HL-60/S4 (cell line): Measurements from ENCODE around the gene ASGR1.
"Not testable (repeated sequence)": the region's sequence is repeated elsewhere in the genome, so short reads cannot be mapped to it uniquely, and the experiment has no call there.

Source experiments
- in situ Hi-C: fragments of 300-500 bp; cut with MboI; formaldehyde crosslinking; loops from 2 replicates; pipeline ENCODE4 v1.14.3; 2022; ENCODE audit warnings: low sequenced_read_pairs

The ASGR1 gene

DNA sequence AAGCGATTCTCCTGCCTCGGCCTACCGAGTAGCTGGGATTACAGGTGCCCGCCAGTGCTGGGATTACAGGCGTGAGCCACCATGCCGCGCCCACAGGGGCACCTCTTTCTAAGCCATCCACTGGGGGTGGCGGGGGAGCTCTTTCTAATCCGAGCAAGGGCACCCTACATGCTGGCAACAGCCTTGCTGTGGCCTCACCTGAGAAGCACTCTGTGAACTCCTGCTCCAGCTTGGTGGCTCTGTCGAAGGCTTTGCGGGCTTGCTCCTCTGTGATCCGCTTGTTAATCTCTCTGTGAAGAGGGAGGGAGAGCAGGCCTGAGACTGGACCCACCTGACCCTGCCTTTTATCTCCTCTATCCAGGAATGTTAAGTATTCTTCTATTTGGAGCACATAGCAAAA, 11.9 kb upstream of the ASGR1 start:
- in situ Hi-C loops: no loop called here

DNA sequence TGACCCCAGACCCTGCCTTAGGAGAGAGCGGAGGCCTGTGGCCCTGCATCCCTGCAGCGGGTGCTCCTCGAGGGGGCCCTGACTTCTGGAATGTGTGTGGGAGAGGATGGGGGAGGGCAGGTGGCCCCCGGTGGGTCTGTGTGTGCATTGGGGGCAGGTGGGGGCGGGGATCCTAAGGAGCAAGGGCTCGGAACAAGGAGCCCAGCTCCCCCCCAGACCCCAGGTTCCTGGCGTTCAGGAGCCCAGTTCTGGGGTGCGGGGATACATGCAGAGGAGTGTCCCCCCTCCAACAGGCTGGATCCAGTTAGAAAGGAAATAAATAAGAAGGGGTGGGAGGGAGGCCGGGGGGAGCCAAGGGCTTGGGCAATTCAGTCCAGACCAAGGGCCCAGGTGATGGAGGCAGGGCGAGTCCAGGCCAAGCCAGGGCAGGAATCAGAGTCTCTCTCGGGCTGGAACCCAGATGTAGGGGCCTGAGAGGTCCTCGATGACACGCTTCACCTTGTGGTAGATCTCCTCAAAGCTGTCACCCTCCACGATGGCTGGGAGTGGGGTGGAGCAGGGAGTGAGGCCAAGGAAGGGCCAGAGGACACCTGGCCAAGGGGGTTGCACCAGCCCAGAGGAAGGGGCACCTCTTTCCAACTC, 11.2 kb upstream of the ASGR1 start:
- in situ Hi-C loops: no loop called here

DNA sequence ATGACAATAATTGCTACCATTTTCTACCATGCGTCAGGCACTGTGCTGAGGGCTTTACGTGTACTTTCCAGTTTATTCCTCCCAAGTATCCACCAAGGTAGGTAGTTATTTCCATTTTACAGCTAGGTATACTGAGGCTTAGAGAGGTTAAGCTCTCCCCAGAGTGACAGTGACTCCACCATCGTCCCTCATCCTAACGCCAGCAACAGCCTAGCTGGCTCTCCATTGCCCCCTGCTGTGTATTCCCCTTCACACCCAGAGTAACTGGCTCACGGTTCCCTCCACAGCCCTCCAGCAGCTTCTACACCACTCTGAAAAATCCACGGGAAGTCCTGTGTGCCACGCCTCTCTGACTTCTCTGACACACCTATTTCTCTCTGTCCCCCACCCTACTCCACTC, 7.1 kb upstream of the ASGR1 start:
- in situ Hi-C loops: no loop called here

DNA sequence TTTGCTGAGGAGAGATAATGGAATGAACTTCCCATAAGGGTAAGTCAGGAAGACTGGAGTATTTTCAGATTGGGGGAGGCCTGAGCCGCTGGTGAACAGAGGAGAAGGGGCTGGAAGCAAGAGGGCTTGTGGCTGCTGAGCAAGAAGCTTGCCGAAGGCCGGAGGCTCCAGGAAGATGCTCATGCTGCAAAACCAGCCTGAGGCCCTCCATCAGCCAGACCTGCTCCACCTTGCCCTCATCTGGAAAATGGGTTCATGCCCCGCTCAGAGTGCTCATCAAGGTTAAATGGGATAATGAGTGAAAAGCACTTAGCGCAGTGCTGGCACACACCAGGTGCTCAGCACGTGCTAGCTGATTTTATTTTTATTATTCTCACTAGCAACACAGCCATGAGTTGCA, 5.5 kb upstream of the ASGR1 start:
- in situ Hi-C loops: no loop called here

DNA sequence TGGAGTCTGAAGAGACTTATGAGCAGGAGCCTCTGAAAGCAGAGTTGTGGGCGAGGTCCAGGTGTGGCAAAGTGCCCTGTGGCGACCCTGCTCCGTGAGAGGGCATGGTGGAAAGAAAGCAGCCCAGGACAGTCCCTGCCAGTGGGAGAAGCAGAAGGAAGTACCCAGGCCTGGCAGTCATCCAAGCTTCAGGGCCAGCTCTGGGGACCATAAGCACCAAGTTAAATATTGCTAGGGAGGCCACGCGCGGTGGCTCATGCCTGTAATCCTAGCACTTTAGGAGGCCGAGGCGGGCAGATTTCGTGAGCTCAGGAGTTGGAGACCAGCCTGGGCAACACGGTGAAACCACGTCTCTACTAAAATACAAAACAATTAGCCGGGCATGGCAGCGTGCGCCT, 4.9 kb upstream of the ASGR1 start:
- in situ Hi-C loops: no loop called here

DNA sequence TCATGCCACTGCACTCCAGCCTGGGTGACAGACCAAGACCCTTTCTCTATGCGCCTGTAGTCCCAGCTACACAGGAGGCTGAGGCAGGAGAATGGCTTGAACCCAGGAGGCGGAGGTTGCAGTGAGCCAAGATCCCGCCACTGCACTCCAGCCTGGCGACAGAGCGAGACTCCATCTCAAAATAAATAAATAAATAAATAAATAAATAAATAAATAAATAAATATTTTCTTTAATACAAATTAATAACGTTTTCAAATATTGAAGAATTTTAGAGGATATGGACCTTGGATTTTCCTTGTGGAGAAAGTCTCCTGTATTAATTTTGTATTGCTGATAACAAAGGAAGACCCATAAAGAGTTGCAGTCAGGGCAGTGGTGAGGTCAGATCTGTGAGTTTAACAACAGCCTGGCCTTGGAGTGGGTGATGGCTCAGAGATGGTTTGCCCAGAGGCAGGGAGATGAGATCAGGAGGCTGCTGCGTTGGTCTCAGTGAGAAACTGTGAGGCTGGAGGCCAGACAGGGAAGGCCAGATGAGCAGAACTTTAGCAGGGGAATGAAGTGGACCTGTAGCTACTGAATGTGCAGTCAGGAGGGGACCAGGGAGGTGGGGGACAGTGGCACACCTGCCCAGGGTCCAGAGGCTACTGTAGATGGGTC, 4.4 kb upstream of the ASGR1 start:
- in situ Hi-C loops: no loop called here

DNA sequence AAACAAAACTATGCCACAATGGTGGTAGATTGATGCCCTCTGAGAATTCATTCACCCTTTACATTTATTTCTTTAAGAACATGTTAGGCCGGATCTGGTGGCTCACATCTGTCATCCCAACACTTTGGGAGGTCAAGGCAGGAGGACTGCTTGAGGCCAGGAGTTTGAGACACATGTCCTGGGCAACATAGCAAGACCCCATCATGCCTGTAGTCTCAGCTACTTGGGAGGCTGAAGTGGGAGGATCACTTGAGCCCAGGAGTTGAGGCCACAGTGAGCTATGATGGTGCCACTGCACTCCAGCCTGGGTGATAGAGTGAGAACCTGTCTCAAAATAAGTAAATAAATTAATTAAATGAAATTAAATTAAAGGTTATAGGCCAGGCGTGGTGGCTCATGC, 2.9 kb upstream of the ASGR1 start:
- in situ Hi-C loops: not testable (repeated sequence)

DNA sequence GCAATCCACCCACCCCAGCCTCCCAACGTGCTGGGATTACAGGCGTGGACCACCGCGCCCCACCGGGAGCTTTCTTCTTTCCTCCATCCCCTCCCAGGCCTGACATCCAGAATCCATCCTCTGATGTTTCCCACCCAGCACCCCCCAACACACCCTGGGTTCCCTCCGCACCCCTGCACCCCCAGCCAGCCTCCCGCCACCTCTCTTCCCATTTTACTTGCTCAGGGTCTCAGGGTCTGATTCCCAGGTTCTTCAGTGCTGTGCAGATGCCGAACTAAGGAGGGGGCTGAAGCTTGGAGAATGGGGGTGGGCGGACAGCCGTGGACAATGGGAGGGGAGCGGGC, 225 bp downstream of the ASGR1 start:
- in situ Hi-C loops: no loop called here

DNA sequence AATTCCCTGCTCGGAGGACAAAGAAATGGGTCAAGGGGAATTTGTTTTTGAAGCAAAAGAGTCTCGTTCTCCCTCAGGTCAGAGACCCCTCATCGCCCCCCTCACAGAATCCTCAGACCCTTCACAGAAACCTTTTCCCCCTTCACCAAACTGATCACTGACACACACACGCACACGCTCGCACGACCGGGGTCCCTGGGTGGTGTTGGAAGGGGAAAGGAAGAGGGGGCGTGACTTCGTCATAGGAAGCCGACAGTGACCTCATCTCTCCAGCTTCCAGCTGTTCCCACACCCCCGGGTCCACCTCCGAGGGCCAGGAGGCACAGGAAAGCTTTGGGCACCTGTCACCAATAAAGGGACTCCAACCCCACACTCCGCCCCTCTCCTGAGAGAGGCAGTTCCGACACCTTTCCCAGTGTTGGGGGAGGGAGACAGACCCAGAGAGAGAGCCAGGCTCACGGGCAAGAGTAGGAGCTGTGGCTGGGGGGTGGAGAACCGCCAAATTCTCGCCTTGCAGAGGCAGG, 1.2 kb downstream of the ASGR1 start:
- in situ Hi-C loops: no loop called here

DNA sequence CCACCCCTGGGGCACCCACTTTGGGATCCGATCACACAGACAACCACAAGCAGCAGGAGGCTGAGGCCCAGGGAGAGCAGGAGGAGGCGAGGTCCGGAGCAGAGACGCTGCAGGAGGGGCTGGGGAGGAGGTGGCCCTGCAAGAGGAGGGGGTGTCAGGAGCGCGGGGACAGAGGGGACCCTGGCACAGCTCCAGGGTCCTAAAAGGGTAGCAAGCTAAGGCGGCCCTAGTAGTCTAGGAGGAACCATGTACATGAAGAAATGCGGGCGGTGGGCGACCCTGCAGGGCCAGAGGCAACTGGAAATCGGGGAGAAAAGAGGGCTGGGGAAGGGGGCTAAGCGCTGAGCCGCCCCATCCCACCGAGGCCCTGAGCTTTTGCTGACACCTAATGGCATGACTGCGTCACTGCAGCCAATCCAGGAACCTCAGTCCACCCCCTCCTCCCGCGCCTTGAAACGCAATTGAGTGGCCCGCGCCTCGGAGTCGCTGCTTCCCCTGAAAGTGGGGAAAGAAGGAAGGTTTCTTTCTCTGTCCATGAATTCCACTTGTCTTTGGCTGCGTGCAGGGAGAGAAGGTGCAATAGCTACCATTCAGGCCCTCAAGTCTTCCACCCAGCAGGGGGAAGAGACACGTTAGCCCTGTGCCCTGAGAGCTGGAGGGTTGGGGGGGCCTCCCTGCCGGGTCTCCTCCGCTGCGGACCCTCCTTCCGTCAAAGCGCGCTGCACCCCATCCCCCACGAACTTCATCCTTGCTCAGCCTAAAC, 1.8 kb downstream of the ASGR1 start:
- in situ Hi-C loops: no loop called here

DNA sequence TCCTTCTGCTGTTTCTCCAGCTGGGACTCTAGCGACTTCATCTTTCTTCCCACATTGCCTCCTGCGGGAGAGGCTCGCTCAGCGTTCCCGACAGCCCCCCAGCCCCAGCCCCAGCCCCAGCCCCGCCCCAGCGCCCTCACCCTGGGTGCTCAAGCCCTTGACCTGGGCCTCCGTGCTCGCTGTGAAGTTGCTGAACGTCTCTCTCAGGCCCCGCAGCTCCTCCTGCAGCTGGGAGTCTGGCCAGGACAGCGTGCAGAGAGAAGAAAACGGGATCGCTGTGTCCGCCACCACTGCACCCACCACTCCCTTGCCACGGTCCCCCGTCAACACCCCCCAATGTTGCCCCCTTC, 2.4 kb downstream of the ASGR1 start:
- in situ Hi-C loops: no loop called here

DNA sequence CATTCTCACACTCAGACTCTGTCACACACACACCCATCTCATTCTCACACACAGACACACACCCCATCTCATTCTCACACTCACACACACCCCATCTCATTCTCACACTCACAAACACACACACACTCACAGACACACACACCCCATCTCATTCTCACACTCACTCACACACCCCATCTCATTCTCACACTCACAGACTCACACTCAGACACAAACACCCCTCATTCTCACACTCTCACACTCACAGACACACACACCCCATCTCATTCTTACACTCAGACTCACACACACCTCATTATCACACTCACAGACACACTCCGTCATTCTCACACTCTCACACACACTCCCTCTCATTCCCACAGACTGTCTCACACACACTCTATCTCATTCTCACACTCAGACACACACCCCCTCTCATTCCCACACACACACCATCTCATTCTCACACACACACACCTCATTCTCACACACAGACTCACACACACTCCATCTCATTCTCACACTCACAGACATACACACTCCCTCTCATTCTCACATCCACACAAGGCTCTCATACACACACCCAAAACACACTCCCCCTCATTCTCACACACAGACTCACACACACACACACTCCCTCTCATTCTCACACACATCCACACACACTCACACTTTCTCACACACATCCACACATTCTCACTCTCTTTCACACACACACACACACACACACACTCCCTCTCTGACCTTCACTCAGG, 2.9 kb downstream of the ASGR1 start:
- in situ Hi-C loops: no loop called here

DNA sequence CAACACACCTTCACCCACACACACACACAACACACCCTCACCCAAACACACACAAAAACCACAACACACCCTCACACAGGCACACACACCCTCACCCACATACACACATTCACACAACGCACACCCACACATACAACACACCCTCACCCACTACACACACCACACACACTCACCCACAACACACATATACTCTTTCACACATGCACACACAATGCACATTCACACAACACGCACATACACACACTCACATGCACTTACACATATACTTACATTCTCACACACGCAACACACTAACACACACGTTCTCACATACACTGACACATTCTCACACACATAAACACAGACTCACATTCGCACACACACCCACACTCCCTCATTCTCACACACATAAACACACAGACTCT, 3.8 kb downstream of the ASGR1 start:
- in situ Hi-C loops: no loop called here

DNA sequence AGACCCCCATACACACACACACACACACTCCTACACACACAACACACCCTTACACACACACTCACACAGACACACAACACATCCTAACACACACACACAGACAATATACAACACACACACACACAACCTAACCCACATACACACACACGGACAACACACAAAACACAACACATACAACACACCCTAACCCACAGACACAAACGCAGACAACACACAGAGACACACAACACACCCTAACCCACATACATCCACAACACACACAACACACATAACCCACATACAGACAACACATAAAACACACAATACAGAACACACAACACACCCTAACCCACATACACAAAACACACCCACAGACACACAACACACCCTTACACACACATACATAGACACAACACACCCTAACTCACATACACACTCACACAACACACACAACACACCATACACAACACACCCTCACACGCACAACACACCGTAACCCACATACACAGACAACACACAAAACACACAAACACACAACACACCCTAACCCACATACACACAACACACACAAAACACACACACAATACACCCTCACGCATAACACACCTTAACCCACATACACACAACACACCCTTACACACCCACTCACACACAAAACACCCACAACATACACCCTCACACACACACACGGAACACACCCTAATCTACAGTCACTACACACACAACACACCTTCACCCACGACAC, 4.4 kb downstream of the ASGR1 start:
- in situ Hi-C loops: no loop called here

DNA sequence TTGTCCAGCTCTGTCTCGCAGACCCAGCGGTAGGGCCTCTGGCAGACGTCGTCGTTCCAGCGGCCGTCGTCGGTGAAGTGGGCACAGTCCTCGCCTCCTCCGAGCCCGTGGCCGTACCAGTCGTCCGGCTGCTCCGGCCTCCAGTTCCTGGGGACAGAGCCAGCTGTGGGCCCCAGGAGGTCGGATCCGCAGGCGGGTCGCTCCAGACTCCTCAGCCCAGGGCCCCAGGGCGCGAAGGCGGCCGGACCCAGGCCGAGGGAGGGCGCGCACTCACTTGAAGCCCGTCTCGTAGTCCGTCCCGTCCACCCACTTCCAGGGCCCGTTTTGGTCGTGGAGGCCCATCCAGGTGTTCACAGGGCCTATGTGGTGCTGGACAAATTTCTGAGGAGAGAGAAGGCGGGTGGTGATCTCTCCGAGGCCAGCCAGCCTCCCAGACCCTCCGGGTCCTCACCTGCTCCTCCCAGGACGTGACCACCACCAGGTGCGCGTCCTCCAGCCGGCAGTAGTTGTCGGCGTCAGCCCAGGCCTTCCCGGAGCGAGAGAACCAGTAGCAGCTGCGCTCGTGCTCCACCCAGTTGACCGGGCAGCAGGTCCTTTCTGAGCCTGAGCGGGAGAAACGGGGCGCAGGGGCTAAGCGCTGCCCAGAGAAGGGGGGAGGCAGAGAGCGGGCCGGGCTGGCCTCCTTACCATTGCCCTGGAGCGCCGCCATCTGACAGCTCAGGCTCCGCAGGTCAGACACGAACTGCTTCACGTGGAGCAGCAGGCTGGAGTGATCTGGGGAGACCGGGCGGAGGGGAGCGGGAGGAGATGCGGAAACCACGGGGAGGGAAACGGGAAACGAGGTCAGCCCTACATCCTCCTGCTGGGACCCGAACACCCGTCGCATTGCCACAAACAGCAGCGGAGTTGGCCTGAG, 5.2 kb downstream of the ASGR1 start:
- in situ Hi-C loops: no loop called here

DNA sequence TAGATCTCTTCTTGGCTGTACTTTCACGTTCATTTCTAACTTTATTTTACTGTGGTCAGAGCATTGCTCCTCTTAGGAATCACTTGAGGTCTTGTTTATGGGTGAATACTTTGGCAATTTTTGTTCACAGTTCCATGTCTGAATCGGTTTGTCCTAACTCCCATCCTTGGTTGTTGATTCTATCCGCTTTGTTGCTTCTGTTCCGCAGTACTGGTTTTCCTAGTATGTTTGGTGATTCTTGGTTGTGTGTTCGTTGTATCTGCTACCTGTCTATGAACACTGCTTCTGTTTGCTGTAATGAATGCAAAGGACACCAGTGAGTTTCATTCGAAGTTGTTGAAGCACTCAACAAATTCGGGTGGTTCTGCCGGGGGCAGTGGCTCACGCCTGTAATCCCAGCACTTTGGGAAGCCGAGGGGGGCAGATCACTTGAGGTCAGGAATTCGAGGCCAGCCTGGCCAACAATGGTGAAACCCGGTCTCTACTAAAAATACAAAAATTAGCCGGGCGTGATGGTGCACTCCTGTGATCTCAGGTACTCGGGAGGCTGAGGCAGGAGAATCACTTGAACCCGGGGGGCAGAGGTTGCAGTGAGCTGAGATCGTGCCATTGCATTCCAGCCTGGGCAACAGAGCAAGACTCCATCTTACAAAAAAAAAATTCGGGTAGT, 6.5 kb downstream of the ASGR1 start:
- in situ Hi-C loops: not testable (repeated sequence)

DNA sequence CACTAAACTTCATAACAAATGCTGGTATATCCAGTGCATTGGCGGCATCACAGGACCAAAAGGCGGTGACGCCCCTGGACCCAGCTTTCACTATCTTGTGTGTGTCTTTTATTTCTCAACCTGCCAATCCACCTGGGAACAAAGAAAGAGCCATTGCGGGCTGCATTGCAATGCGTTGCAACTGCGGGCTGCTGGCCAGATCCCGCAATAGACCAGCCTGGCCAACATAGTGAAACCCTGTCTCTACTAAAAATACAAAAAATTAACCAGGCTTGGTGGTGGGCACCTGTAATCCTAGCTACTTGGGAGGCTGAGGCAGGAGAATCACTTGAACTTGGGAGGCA, 9.6 kb downstream of the ASGR1 start:
- in situ Hi-C loops: not testable (repeated sequence)

DNA sequence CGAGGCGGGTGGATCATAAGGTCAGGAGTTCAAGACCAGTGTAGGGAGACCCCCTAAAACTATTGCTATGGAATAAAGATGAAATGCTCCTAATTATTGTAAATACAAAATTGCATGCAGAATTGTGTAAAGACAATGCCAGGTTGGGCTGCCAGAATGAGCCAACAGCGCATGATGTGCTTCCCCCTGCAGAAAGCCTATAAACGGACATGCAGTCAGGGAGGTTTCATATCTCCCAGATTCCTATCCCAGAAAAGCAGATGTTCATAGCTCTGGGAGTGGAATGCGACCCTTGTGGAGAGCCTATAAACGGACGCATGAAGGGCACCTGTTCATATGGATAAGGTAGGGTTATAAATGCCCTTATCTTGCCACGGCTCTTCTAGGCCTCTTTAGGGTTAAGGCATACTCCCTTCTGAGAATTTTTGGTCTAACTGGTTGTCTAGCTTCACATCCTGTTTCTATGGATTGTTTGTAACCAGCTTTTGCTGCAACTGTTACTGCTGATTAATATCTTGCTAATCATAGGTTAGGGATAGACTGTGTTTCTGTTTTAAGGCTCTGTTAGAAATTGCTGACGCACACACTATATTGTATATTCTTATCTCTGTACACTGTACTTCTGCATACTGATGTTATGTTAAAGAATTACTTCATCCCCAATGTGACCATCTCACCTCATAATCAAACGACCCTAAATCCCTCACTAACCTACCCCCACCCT, 10.2 kb downstream of the ASGR1 start:
- in situ Hi-C loops: not testable (repeated sequence)

DNA sequence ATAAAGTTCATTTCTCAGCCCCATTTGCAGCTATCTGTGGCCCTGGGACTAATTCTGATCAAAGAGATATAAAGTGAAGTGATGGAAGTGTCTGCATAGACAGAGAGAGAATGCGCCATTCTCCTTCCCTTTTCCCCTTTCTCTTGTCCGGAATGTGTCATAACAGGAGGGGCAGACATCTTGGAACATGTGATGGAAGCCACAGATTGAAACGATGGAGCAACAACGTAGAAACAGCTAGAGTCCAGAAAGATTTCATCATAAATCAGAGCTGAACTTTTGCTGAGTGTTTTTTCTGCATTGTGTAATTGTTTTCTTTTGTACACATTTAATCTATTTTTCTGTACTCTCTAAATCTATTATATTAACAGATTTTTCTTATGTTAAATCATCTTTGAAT, 11.3 kb downstream of the ASGR1 start:
- in situ Hi-C loops: no loop called here
